K562 (cell line): ENCODE results near the gene ZNF609. TPM values are rescaled to one million over a fixed set of nuclear protein-coding genes. Genes with fewer than 3 reads are reported as not detected.

Experiments
- ATF3 ChIP-seq, 2 experiments: fragments of 450-650 bp in 1 of 2; sonication (generic) in 1 of 2; formaldehyde crosslinking in 1 of 2; IDR thresholded peaks in 1 of 2; conservative IDR thresholded peaks in 1 of 2; 2 replicates each; pipeline versions ENCODE4 v1.6.1 to v1.8.1; 2016 to 2023; ENCODE audit warnings: mild to moderate bottlenecking in 2 of 2, moderate library complexity in 2 of 2, inconsistent platforms in 1 of 2, missing genetic modification reagents in 1 of 2
- DACH1 ChIP-seq: fragments of 450-650 bp; IDR thresholded peaks from 2 replicates; pipeline ENCODE4 v1.6.1; 2018; ENCODE audit not compliant: partially characterized antibody
- E2F3 ChIP-seq: fragments of 250-450 bp; sonication (Bioruptor Pico); IDR thresholded peaks from 2 replicates; pipeline ENCODE4 v1.4.0; 2020; ENCODE audit warnings: mild to moderate bottlenecking
- ESRRA ChIP-seq: fragments of 450-650 bp; IDR thresholded peaks from 2 replicates; pipeline ENCODE4 v1.6.1; 2014; ENCODE audit warnings: low read depth, mild to moderate bottlenecking, moderate library complexity, borderline replicate concordance
- FOXM1 ChIP-seq, 2 experiments: fragments of 450-650 bp in 1 of 2; sonication (generic) in 1 of 2; formaldehyde crosslinking in 1 of 2; IDR thresholded peaks; 2 replicates each; pipeline versions ENCODE4 v1.6.1 to v1.9.0; 2017 to 2022; ENCODE audit warnings: low read depth in 2 of 2, mild to moderate bottlenecking in 2 of 2, missing genetic modification reagents in 1 of 2, moderate library complexity in 1 of 2
- GMEB1 ChIP-seq: fragments of 250-450 bp; sonication (Bioruptor Pico); IDR thresholded peaks from 2 replicates; pipeline ENCODE4 v1.4.0; 2020; ENCODE audit warnings: mild to moderate bottlenecking
- NKRF ChIP-seq: fragments of 450-650 bp; IDR thresholded peaks from 2 replicates; pipeline ENCODE4 v1.6.1; 2016; ENCODE audit warnings: borderline replicate concordance
- POU5F1 ChIP-seq: fragments of 150-350 bp; IDR thresholded peaks from 2 replicates; pipeline ENCODE4 v1.6.1; 2014; ENCODE audit warnings: borderline replicate concordance, low read length, low read depth, mild to moderate bottlenecking; ENCODE audit not compliant: partially characterized antibody
- SAFB ChIP-seq: fragments of 200-400 bp; formaldehyde crosslinking; IDR thresholded peaks from 2 replicates; pipeline ENCODE4 v1.6.1; 2017; ENCODE audit warnings: low read depth, low read length, borderline replicate concordance
- SMARCB1 ChIP-seq: IDR thresholded peaks from 2 replicates; pipeline ENCODE4 v1.6.1; 2011; ENCODE audit warnings: improper control_type of control experiment, low read depth; ENCODE audit not compliant: insufficient read length
- TCF3 ChIP-seq: sonication (generic); formaldehyde crosslinking; IDR thresholded peaks from 2 replicates; pipeline ENCODE4 v1.4.0; 2020; ENCODE audit warnings: mild to moderate bottlenecking, missing genetic modification reagents
- THRB ChIP-seq: fragments of 450-650 bp; formaldehyde crosslinking; conservative IDR thresholded peaks from 2 replicates; pipeline ENCODE4 v1.4.0; 2022; ENCODE audit warnings: mild to moderate bottlenecking, missing genetic modification characterization
- ZFX ChIP-seq: sonication (generic); formaldehyde crosslinking; IDR thresholded peaks from 2 replicates; pipeline ENCODE4 v1.8.0; 2022; ENCODE audit warnings: mild to moderate bottlenecking, missing genetic modification reagents, moderate library complexity
- ZNF124 ChIP-seq: sonication (generic); formaldehyde crosslinking; IDR thresholded peaks from 2 replicates; pipeline ENCODE4 v1.8.1; 2022; ENCODE audit warnings: missing genetic modification reagents
- ZNF165 ChIP-seq: fragments of 250-450 bp; sonication (Bioruptor Pico); IDR thresholded peaks from 2 replicates; pipeline ENCODE4 v1.4.0; 2020; ENCODE audit warnings: borderline replicate concordance
- ZNF224 ChIP-seq: sonication (generic); formaldehyde crosslinking; IDR thresholded peaks from 2 replicates; pipeline ENCODE4 v1.8.0; 2022; ENCODE audit warnings: mild to moderate bottlenecking, missing genetic modification reagents
- ZNF282 ChIP-seq: sonication (generic); formaldehyde crosslinking; IDR thresholded peaks from 2 replicates; pipeline ENCODE4 v1.8.1; 2023; ENCODE audit warnings: missing genetic modification reagents
- ZNF3 ChIP-seq: fragments of 250-450 bp; sonication (Bioruptor Pico); IDR thresholded peaks from 2 replicates; pipeline ENCODE4 v1.5.0; 2021; ENCODE audit warnings: mild to moderate bottlenecking, moderate library complexity
- ZNF785 ChIP-seq: fragments of 250-450 bp; sonication (Bioruptor Pico); IDR thresholded peaks from 2 replicates; pipeline ENCODE4 v1.4.0; 2020; ENCODE audit warnings: mild to moderate bottlenecking
- polyA plus RNA-seq, 8 experiments: library from polyadenylated mRNA; depleted of rRNA in 4 of 8; stranded (reverse) in 5 of 8; unstranded in 3 of 8; fragments of >200 nt; fragmentation: Nextera tagmentation in 2 of 8; fragmentation: Illumina TruSeq in 1 of 8; extraction: Ambion mirVana in 2 of 8; extraction: Trizol in 1 of 8; gene quantifications; 2 replicates each; pipeline versions ENCODE4 v1.2.1 to v1.2.3, GENCODE V29; 2011 to 2014; ENCODE audit warnings: inconsistent platforms in 1 of 8, missing spikeins in 1 of 8
- total RNA-seq, 7 experiments: library from RNA; depleted of rRNA in 6 of 7; stranded (reverse); fragments of >200 nt in 6 of 7; fragmentation: Illumina TruSeq in 2 of 7; extraction: Trizol in 2 of 7; gene quantifications; 2 replicates each; pipeline versions ENCODE4 v1.2.1 to v1.2.3, GENCODE V29; 2011 to 2021; ENCODE audit warnings: low replicate concordance in 1 of 7

The ZNF609 gene
- total and polyA plus RNA-seq, 9 of the 15 experiments (the other 6 are each of a cell fraction or from before 2014, with no cell fraction given): 3.0 to 38.7 (median 17.8) TPM

- no peak for TF ChIP-seq GMEB1
- TF ChIP-seq POU5F1: no peak
- TF ChIP-seq ZNF124: no peak
- no peak for TF ChIP-seq ZNF282 (CRISPR knock-in tag)
- TF ChIP-seq ATF3 (IDR thresholded peaks at IDR 0.05): peak; percentile 87
- no peak for TF ChIP-seq ATF3 (CRISPR knock-in tag; conservative IDR thresholded peaks at IDR 0.05)
- TF ChIP-seq DACH1: no peak
- no peak for TF ChIP-seq SAFB
- TF ChIP-seq ZFX (CRISPR knock-in tag): no peak
- no peak for TF ChIP-seq ZNF224
- TF ChIP-seq ZNF785 (CRISPR knock-in tag): no peak
- TF ChIP-seq SMARCB1: no peak
- TF ChIP-seq TCF3 (CRISPR knock-in tag): peak; percentile 33; the same call in 1 of the 2 replicates
- TF ChIP-seq ZNF3 (CRISPR knock-in tag): no peak
- no peak for TF ChIP-seq E2F3 (CRISPR knock-in tag)
- no peak for TF ChIP-seq FOXM1 (IDR thresholded peaks at IDR 0.05; ENCODE audit: low read depth)
- no peak for TF ChIP-seq FOXM1 (CRISPR knock-in tag; IDR thresholded peaks at IDR 0.05; ENCODE audit: low read depth)
- TF ChIP-seq ZNF165: no peak
- TF ChIP-seq NKRF: no peak
- no peak for TF ChIP-seq THRB (CRISPR knock-in tag)
- no peak for TF ChIP-seq ESRRA
Measured at GRCh38 chr15:64443747-64444621, 16.4 kb upstream of the ZNF609 start (continued).
